ENCODE measurements around the gene PRMT3.
"Not testable (repeated sequence)": the region's sequence is repeated elsewhere in the genome, so short reads cannot be mapped to it uniquely, and the experiment has no call there.

PRMT3 gene
- total RNA-seq, result 21.8 to 44.3 (median 24.0) reads per million in 4 experiments

DNA sequence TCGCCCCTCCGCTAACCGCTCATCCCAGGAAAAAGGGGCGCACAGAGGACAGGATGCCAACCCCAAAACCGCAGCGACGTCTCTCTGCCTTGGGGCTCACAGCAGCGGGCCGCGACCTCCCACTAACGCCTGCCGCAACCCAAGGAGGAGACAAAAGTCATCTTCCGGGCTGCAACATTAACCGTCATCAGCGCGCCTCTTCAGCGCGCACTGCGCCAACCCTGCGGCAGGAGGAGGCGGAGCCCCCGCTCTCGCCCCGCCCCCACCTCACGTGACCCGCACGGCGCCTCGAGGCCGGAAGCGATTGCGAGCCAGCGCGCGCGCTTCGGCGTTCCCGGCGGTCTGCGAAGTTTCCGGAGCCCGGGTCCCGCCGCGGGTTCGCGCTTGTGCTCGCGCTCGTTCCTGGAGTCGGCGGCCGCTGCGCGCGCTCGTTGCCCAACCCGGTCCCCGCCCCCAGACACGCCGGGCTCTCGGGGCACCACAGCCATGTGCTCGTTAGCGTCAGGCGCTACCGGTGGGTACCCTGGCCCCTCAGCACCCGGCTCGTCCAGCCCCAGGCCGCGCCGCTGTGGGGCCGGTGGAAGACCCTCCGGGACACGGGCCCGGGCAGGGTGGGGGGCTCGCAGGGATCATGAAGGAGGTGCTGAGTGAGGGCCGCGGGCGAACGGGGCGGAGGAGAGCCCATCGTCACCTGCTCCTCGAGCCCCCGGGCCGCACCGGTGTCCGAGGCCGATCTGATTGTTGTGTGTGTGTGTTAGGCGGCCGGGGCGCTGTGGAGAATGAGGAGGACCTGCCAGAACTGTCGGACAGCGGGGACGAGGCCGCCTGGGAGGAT, at the start of gene PRMT3:
PRMT3 (plus strand) TSS at position 456 of the 835 bp plus-strand sequence; CDS start at position 487, 31 bp downstream.
- DNase-seq, result peak; percentile 96

GRCh38 chr11:20342347-20343141, 45.0 kb upstream of the PRMT3 start:
- DNase-seq, result no peak

DNA sequence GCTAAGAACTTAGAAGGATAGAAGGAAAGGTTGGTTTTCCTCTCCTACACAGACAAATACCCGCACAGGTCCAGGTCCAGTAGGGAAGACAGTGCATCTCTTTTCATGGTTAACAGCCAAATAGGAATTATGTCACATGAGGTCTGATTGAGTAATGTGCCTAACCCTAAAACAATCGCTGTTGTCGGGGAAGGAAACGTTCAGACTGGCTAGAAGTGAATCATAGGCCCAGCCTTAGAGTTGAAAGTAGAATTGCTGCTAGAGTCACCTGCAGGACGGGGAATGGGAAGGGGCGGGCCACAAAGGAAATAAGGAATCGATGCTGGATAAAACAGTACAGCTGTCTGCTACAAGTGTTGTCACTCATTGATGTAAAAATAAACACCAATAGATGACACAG, 36.4 kb upstream of the PRMT3 start:
- no peak for DNase-seq

DNA sequence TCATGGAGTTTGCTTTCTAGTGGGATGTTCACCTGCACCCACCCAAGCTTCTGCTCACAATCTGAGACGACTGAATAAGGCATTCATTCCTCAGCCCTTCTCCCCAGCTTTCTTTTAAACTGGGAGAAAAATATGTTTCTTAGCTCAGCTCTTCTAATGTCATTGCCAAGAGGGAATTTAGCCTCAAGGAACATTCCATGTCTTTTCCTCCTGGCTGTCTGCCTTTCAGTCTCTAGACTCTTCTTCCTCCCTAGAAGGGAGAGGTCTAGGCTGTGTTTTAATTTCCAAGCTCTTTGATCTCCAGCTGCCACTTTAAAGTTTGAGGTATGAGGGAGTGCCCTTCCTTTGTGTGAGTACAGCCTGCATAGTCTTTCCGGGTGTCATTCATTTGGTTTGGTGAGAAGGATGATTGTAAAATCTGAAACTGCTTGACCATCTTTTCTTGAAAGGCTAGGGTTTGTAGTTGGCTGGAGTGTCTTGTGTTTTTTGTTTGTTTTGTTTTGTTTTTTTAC, 35.7 kb upstream of the PRMT3 start:
- no peak for DNase-seq

DNA sequence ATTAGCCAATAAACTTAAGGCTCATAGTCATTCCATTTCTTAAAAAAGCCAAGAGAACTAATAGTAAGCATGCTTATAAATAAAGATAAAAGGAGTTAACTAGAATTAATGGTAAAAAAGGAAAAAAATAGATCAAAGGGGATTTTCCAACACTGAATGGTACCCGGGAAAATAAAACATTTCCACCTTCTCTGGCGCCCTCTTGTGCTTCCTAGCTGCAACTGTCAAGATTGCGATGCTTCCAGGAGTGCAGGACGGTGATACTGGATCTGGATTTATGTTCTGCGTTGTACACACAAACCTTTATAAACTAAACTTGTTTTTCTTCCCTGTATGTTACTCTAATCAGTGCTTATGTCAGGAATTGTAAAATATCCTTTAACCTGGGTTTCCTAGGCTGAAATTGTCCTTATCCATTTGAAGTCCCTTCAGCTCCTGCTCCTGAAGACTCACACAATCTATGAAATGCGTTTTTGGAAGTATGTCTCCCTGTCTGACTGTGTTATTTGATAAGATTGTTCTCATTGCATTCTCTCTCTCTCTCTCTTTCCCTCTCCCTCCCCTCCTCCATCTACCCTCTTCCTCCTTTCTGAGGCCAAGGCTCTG, 33.6 kb upstream of the PRMT3 start:
- peak; percentile 12 for DNase-seq

GRCh38 chr11:20355221-20356219, 32.0 kb upstream of the PRMT3 start:
- no peak for DNase-seq

- DNase-seq, result no peak
These were observed 30.4 kb upstream of the PRMT3 start for GRCh38 chr11:20357150-20357549.

DNA sequence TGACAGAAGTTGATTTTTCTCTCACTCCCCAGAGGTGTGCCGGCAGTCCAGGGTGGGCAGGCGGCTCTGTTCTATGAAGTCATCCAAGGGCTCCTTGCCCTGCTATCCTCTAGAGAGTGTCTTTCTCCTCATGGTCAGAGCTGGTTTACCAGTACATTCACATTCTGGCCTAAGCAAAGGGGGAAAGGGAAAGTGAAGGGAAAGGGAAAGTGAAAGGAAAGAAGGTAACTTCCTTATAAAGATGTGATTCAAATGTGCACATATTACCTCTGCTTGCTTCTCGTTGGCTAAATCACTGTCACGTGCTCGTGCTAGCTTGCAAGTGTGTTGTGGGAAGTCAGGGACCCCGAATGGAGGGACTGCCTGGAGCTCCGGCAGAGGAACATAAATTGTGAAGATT, 26.9 kb upstream of the PRMT3 start:
- peak; percentile 28 for DNase-seq

GRCh38 chr11:20362481-20362880, 25.0 kb upstream of the PRMT3 start:
- no peak for DNase-seq

- no peak for DNase-seq
These were observed 24.4 kb upstream of the PRMT3 start for GRCh38 chr11:20363149-20363499.

GRCh38 chr11:20363500-20364340, 23.8 kb upstream of the PRMT3 start, which contains the start of gene HTATIP2:
Gene HTATIP2, plus strand, starts transcription at chr11:20363714. Its CDS starts 524 bp downstream, at chr11:20364238.
- peak; percentile 60 for DNase-seq

- no peak for DNase-seq
These were observed 23.1 kb upstream of the PRMT3 start for GRCh38 chr11:20364341-20364792.

DNA sequence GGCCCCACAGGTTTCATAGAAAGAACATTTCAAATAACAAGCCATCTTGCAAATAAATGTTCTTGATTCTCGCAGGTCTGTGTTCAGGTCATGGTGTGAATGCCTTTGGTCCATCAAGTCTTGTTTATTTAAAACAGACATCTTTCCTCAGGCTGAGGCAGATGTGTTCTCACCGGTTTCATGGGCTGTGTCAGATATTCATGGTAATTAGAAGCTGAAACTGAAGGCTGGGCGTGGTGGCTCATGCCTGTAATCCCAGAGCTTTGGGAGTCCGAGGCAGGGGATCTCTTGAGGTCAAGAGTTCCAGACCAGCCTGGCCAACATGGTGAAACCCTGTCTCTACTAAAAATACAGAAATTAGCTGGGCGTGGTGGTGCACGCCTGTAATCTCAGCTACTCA, 22.1 kb upstream of the PRMT3 start:
- DNase-seq, result not testable (repeated sequence)

- no peak for DNase-seq
These were observed 20.1 kb upstream of the PRMT3 start for GRCh38 chr11:20367313-20367948.

- no peak for DNase-seq
These were observed 19.1 kb upstream of the PRMT3 start for GRCh38 chr11:20368438-20368837.

DNA sequence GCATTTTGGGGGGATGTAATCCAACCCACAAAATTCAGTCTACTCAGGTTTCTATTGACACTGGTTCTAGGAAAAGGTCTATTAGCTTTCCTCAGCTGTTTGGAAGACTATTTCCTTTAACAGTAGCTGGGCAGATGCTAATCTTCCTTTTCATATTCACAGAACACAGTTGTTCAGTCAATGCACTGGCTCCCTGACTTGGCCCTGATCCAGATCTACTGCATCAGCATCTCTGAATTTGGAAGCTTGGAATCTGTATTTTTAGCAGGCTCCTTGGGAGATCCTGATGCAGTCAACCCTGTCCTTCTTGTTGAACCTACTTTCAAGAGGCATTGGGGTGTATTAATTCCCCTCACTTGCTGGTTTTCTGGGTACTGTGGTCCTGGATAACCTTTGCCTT, 17.7 kb upstream of the PRMT3 start:
- DNase-seq, result no peak

GRCh38 chr11:20372081-20372626, 15.4 kb upstream of the PRMT3 start:
- no peak for DNase-seq

DNA sequence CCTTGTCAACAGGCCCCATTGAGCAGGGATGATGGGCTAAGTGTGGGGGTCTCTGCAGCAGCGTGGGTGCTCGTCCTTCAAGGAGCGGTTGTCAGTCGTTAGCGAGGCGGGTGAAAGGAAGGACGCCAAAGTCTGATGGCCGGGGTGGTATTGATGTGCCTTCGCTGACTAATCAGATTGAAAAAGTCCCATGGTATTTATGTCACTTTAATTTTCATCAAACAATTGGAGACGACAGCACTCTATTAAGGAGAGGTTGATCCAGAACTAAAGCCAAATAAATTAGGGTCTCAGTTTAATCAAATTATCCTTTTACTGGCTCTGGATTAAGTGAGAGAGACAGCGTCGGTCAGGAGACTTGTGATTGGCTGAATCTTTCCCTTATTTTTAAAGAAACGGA, 14.4 kb upstream of the PRMT3 start:
- DNase-seq, result no peak

DNA sequence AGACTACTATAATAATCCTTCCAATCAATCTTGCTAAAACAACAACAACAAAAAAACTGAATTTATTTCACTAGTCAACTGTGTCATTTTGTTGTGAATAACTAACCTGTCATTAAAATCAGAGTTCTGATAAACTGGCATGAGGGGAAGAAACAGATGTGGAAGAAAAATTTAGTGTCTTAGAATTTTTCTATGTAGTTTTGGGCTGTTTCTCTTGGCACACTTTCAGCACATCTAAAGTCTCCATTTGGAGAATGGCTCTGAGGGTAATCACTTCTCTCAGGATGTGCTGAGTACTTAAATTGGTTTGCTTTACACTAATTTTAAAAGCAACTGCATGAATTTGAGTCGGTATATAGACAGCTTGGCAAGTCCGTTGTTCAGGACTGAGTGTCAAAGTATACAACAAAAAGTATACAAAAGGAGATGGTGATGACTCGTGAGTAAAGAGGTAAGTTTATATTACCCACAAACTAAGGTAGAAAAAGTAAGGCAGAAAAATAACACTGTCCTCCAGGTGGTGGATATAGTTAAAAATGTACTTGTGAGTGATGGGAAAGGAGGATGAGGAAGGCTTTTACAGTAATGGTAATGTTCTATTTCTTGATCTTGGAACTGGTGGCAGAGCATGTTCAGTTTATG, 13.8 kb upstream of the PRMT3 start:
- no peak for DNase-seq
